ENCODE results near the gene DOCK3.
"Not testable (repeated sequence)": the region's sequence is repeated elsewhere in the genome, so short reads cannot be mapped to it uniquely, and the experiment has no call there.

DOCK3 gene

GRCh38 chr3:51131607-51132006 is 456.9 kb downstream of the DOCK3 start:
- DNase-seq = not testable (repeated sequence)

GRCh38 chr3:51137715-51138114 is 463.0 kb downstream of the DOCK3 start:
- DNase-seq = no peak

- DNase-seq = no peak
These were observed 464.9 kb downstream of the DOCK3 start for GRCh38 chr3:51139616-51140015.

GRCh38 chr3:51141573-51141972 is 466.8 kb downstream of the DOCK3 start:
- DNase-seq = no peak

GRCh38 chr3:51145811-51146585 is 471.3 kb downstream of the DOCK3 start:
- no peak for DNase-seq

GRCh38 chr3:51146781-51147180 is 472.1 kb downstream of the DOCK3 start:
- DNase-seq = no peak

- no peak for DNase-seq
These were observed 481.4 kb downstream of the DOCK3 start for GRCh38 chr3:51156147-51156546.

- no peak for DNase-seq
These were observed 488.3 kb downstream of the DOCK3 start for GRCh38 chr3:51163051-51163450.

GRCh38 chr3:51173518-51174271 is 499.0 kb downstream of the DOCK3 start:
- no peak for DNase-seq

- no peak for DNase-seq
These were observed 502.2 kb downstream of the DOCK3 start for GRCh38 chr3:51176923-51177322.

GRCh38 chr3:51186446-51186845 is 511.7 kb downstream of the DOCK3 start:
- DNase-seq = not testable (repeated sequence)

GRCh38 chr3:51190199-51190598 is 515.5 kb downstream of the DOCK3 start:
- DNase-seq = no peak

- DNase-seq = no peak
These were observed 516.1 kb downstream of the DOCK3 start for GRCh38 chr3:51190827-51191226.

- DNase-seq = no peak
These were observed 517.0 kb downstream of the DOCK3 start for GRCh38 chr3:51191768-51192167.

GRCh38 chr3:51198477-51198876 is 523.8 kb downstream of the DOCK3 start:
- DNase-seq = no peak

GRCh38 chr3:51199296-51199695 is 524.6 kb downstream of the DOCK3 start:
- not testable (repeated sequence) for DNase-seq

- DNase-seq = no peak
These were observed 541.6 kb downstream of the DOCK3 start for GRCh38 chr3:51216291-51216690.

GRCh38 chr3:51221959-51222358 is 547.2 kb downstream of the DOCK3 start:
- no peak for DNase-seq

- no peak for DNase-seq
These were observed 549.6 kb downstream of the DOCK3 start for GRCh38 chr3:51224283-51224682.

- no peak for DNase-seq
These were observed 550.1 kb downstream of the DOCK3 start for GRCh38 chr3:51224843-51225242.

- no peak for DNase-seq
These were observed 568.2 kb downstream of the DOCK3 start for GRCh38 chr3:51242939-51243338.

- no peak for DNase-seq
These were observed 569.2 kb downstream of the DOCK3 start for GRCh38 chr3:51243924-51244323.

GRCh38 chr3:51245867-51246266 is 571.1 kb downstream of the DOCK3 start:
- no peak for DNase-seq

GRCh38 chr3:51257870-51258269 is 583.1 kb downstream of the DOCK3 start:
- no peak for DNase-seq
